GM23248 (cell line): ENCODE data around the gene ERCC1. TPM values are rescaled to one million over a fixed set of nuclear protein-coding genes. Genes with fewer than 3 reads are reported as not detected.

Experiments used
- DNase-seq: peaks from one replicate; pipeline ENCODE4 v3.0.0-alpha.2; 2015
- H2AFZ ChIP-seq: fragments of 200-600 bp; sonication (generic); 2 replicates; pipeline ENCODE4 v1.6.1; 2016; ENCODE audit warnings: antibody characterized with exemption
- H3F3A ChIP-seq: fragments of 200-600 bp; sonication (generic); 2 replicates; pipeline ENCODE4 v1.6.1; 2016; ENCODE audit warnings: mild to moderate bottlenecking, antibody characterized with exemption, mixed run types; ENCODE audit not compliant: insufficient read depth
- H3K27ac ChIP-seq: fragments of 200-600 bp; sonication (generic); 2 replicates; pipeline ENCODE4 v1.5.1; 2016; ENCODE audit warnings: mild to moderate bottlenecking
- H3K27me3 ChIP-seq: fragments of 200-600 bp; sonication (generic); replicated peaks from 2 replicates; pipeline ENCODE4 v1.6.1; 2016; ENCODE audit warnings: mild to moderate bottlenecking; ENCODE audit not compliant: insufficient read depth
- H3K36me3 ChIP-seq: fragments of 200-600 bp; sonication (generic); 2 replicates; pipeline ENCODE4 v1.6.1; 2016; ENCODE audit warnings: low read depth, mild to moderate bottlenecking
- H3K4me1 ChIP-seq: fragments of 200-600 bp; sonication (generic); 2 replicates; pipeline ENCODE4 v1.6.1; 2016; ENCODE audit warnings: mild to moderate bottlenecking; ENCODE audit not compliant: insufficient read depth
- H3K4me2 ChIP-seq: fragments of 200-600 bp; sonication (generic); one replicate; pipeline ENCODE4 v1.6.1; 2016; ENCODE audit warnings: mild to moderate bottlenecking; ENCODE audit not compliant: unreplicated experiment
- H3K4me3 ChIP-seq: fragments of 200-600 bp; sonication (generic); 2 replicates; pipeline ENCODE4 v1.5.1; 2016; ENCODE audit warnings: mild to moderate bottlenecking
- H3K79me2 ChIP-seq: fragments of 200-600 bp; sonication (generic); 2 replicates; pipeline ENCODE4 v1.6.1; 2016; ENCODE audit warnings: mild to moderate bottlenecking; ENCODE audit not compliant: insufficient read depth
- H3K9ac ChIP-seq: fragments of 200-600 bp; sonication (generic); 2 replicates; pipeline ENCODE4 v1.6.1; 2016; ENCODE audit warnings: mild to moderate bottlenecking
- H3K9me2 ChIP-seq: fragments of 200-600 bp; sonication (generic); 2 replicates; pipeline ENCODE4 v1.6.1; 2016; ENCODE audit warnings: mixed run types, mild to moderate bottlenecking, moderate library complexity; ENCODE audit not compliant: insufficient read depth
- H3K9me3 ChIP-seq: fragments of 200-600 bp; sonication (generic); one replicate; pipeline ENCODE4 v1.6.1; 2017; ENCODE audit warnings: low read depth
- H4K20me1 ChIP-seq: fragments of 200-600 bp; sonication (generic); 2 replicates; pipeline ENCODE4 v1.6.0; 2016; ENCODE audit not compliant: insufficient read depth
- EZH2 ChIP-seq: fragments of 200-600 bp; sonication (generic); IDR thresholded peaks from 2 replicates; pipeline ENCODE4 v1.6.1; 2018; ENCODE audit warnings: antibody characterized with exemption, mild to moderate bottlenecking; ENCODE audit not compliant: insufficient read depth, poor library complexity, severe bottlenecking
- EZH2phosphoT487 ChIP-seq: fragments of 200-600 bp; sonication (generic); IDR thresholded peaks from 2 replicates; pipeline ENCODE4 v1.6.1; 2018; ENCODE audit warnings: antibody characterized with exemption, moderate library complexity, mild to moderate bottlenecking, low read depth; ENCODE audit not compliant: insufficient read depth
- WGBS, 2 experiments: methylation state at CpG; one replicate each; pipeline ENCODE4 v1.1.6; 2015 to 2017; ENCODE audit warnings: low lambda C conversion rate in 2 of 2, low coverage in 1 of 2; ENCODE audit errors: missing lambda C conversion rate in 2 of 2; 5-methylcytosine and 5-hydroxymethylcytosine counted together
- in situ Hi-C: fragments of 300-500 bp; cut with MboI; formaldehyde crosslinking; loops from 2 replicates; pipeline ENCODE4 v1.15.0; 2020
- polyA plus RNA-seq: library from polyadenylated mRNA; unstranded; fragments of >200 nt; fragmentation: Nextera tagmentation; extraction: Ambion mirVana; gene quantifications from 2 replicates; pipeline ENCODE4 v1.2.1, GENCODE V29; 2016
- total RNA-seq: library from RNA; depleted of rRNA; stranded (reverse); fragments of >200 nt; shearing (Covaris generic); gene quantifications from 2 replicates; pipeline ENCODE4 v1.2.3, GENCODE V29; 2014

Gene ERCC1
- total and polyA plus RNA-seq, 2 experiments from 2014 or later, result 79.8 to 89.0 TPM

- Histone ChIP-seq H3K9me2 (no peaks in the 10 kb centered on the region), H3K4me3 (no peak overlapping the region), H3K4me1 (peaks cover 17% of the 10 kb centered on the region; the same call in 1 of the 2 replicates), H3F3A (no peaks in the 10 kb centered on the region), H3K4me2 (no peak overlapping the region), H3K9ac (no peak overlapping the region), H3K79me2 (peaks cover 13% of the 10 kb centered on the region), H4K20me1 (no peaks in the 10 kb centered on the region), H3K27ac (no peak overlapping the region), H3K9me3 (no peaks in the 10 kb centered on the region), H3K27me3 (no peaks in the 10 kb centered on the region), H3K36me3 (no peaks in the 10 kb centered on the region), H2AFZ (no peak overlapping the region)
- DNase-seq, result no peak
- in situ Hi-C loops, result no loop called here
- 94 to 95% methylated on average over 6 of the region's 6 CpGs for WGBS, 2 experiments
- TF ChIP-seq EZH2phosphoT487, result no peak
- no peak for TF ChIP-seq EZH2
These were observed 23.5 kb downstream of the ERCC1 start for GRCh38 chr19:45400192-45400591.

DNA sequence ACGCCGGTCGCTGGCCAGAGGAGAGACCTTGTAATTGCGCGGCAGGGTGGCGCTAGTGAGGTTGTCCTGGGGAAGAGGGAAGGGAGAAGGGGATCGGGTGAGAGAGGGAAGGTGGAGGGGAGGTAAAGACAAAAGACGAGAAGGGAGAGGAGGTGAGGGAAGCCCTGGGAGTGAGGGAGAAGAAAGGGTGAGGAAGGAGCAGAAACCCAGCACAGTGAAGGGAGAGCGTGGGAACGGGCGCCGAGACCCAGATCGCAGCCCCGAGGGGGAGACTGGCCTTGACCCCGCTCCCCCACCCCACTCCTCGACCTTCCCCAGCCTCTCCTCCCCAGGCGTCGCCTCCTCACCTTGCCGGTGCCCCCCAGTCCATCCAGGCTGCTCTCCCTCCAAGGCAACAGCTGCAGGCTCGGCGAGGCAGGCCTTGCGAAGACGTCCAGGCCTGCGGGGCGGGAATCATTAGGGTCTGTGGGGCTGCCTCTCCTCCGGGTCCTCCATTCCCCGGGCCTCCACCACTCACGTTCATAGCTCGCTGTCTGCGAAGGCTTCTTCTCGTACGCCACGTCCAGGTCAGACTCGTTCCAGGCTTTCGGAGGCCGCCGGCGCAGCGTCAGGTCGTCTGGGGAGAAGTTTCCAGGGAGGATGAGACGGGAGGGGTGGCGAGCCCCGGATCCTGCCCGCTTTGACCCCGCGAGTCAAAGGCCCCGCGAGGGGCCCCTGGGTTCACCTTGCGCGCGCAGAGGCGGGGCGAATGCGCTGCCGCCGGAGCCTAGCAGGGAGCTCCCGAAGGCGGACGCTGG is 27.7 kb downstream of the ERCC1 start:
- no peaks in the 10 kb centered on the region for H3K27me3 ChIP-seq
- H3K9me2 ChIP-seq, result no peaks in the 10 kb centered on the region
- TF ChIP-seq EZH2 (no peak), EZH2phosphoT487 (no peak)
- H3F3A ChIP-seq, result no peaks in the 10 kb centered on the region
- no peak overlapping the region for H3K9ac ChIP-seq
- no peak overlapping the region for H3K4me3 ChIP-seq
- H3K4me1 ChIP-seq, result no peaks in the 10 kb centered on the region
- no peaks in the 10 kb centered on the region for H4K20me1 ChIP-seq
- no peak overlapping the region for H2AFZ ChIP-seq
- H3K79me2 ChIP-seq, result no peaks in the 10 kb centered on the region
- no peak for DNase-seq
- no peak overlapping the region for H3K4me2 ChIP-seq
- no peaks in the 10 kb centered on the region for H3K9me3 ChIP-seq
- 84 to 91% methylated on average over 26 to 59 of the region's 59 CpGs for WGBS, 2 experiments
- H3K36me3 ChIP-seq, result no peaks in the 10 kb centered on the region
- in situ Hi-C loops, result no loop called here
- H3K27ac ChIP-seq, result no peak overlapping the region

DNA sequence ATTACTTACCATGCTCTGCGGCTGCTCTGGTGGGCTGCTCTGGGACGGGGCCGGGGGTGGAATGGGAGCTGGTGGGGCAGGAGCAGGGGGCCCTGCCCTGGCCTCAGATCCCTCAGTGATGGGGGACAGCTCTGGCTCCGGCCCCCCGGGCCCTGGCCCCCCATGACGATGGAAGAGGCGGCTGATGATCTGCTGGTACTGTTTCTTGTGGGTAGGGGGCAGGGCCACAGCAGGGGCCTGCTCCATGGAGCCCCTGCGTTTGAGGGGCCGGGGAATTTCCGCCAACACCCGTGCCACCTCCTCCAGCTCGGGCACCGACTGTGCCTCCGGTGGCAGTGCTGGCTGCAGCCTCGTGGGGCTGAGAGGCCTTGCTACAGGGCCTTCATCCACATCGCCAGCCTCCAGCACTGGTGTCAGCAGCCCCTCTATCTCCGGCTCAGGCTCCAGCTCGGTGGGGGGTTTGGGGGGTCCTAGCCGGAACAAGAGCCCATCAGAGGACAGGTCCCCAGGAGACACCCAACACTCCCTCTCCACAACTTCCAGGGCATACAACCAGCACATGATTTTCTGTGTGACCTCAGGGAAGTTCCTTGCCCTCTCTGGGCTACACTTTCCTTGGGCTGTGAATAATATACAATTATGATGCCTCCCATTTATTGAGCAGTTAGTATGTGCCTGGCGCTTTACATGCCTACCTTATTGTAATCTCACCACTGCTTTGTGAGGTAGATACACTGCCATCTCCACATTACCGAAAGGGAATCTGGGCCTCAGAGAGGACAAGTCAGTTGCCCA is 31.6 kb downstream of the ERCC1 start:
- no peaks in the 10 kb centered on the region for H3K9me2 ChIP-seq
- DNase-seq, result no peak
- H3K9me3 ChIP-seq, result no peaks in the 10 kb centered on the region
- H3K4me1 ChIP-seq, result no peaks in the 10 kb centered on the region
- no peak overlapping the region for H3K4me3 ChIP-seq
- in situ Hi-C loops, result no loop called here
- H4K20me1 ChIP-seq, result no peaks in the 10 kb centered on the region
- no peak overlapping the region for H3K27ac ChIP-seq
- H3K79me2 ChIP-seq, result no peaks in the 10 kb centered on the region
- H2AFZ ChIP-seq, result no peak overlapping the region
- H3K27me3 ChIP-seq, result no peaks in the 10 kb centered on the region
- WGBS, 2 experiments, result 96 to 97% methylated on average over 17 to 20 of the region's 21 CpGs
- no peaks in the 10 kb centered on the region for H3K36me3 ChIP-seq
- TF ChIP-seq EZH2 (no peak), EZH2phosphoT487 (no peak)
- no peak overlapping the region for H3K4me2 ChIP-seq
- no peak overlapping the region for H3K9ac ChIP-seq
- H3F3A ChIP-seq, result no peaks in the 10 kb centered on the region

DNA sequence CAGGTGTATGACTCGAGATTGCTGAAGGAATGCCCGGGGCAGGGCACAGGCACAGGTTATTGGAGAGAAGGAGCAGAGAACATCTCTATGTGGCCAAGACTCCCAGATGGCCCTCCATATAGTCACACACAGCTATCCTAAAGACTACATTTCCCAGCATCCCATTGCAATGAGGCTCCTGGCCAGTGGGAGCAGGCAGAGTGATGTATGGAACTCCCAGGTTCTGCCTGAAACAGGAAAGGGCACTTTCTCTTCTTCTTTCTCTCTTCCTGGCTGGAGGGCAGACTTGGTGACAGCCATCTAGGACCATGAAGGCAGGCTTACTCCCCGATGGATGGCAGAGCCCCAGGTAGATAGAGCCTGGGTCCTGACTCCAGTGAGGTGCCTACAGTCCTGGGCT is 32.4 kb downstream of the ERCC1 start:
- Histone ChIP-seq H3K79me2 (no peaks in the 10 kb centered on the region), H3K9me3 (no peaks in the 10 kb centered on the region), H3K27ac (no peak overlapping the region), H3K9me2 (no peaks in the 10 kb centered on the region), H3K4me1 (peaks cover 3% of the 10 kb centered on the region; the same call in 1 of the 2 replicates), H3K9ac (no peak overlapping the region), H3K4me2 (no peak overlapping the region), H4K20me1 (no peaks in the 10 kb centered on the region), H3K36me3 (no peaks in the 10 kb centered on the region), H3F3A (no peaks in the 10 kb centered on the region), H3K4me3 (no peak overlapping the region), H2AFZ (no peak overlapping the region), H3K27me3 (no peaks in the 10 kb centered on the region)
- WGBS, 2 experiments, result 66 to 68% methylated on average over 3 of the region's 3 CpGs
- TF ChIP-seq EZH2 (no peak), EZH2phosphoT487 (no peak)
- DNase-seq, result peak; percentile 28
- in situ Hi-C loops, result no loop called here
